Chondrocyte (in vitro differentiated cells): ENCODE data around the gene IFT27. TPM values are rescaled to one million over a fixed set of nuclear protein-coding genes. Genes with fewer than 3 reads are reported as not detected.

Experiments used
- DNase-seq: peaks from one replicate; pipeline ENCODE4 v3.0.0; 2021; ENCODE audit warnings: mixed read lengths, low spot score
- H3K27ac Mint-ChIP-seq: one replicate; pipeline ENCODE4 v1.8.0; 2021; ENCODE audit warnings: mild to moderate bottlenecking, moderate library complexity, mixed read lengths; ENCODE audit not compliant: unreplicated experiment
- H3K27me3 Mint-ChIP-seq: 2 replicates; pipeline ENCODE4 v1.8.0; 2021; ENCODE audit warnings: low read depth, mixed read lengths
- H3K36me3 Mint-ChIP-seq: 2 replicates; pipeline ENCODE4 v1.8.0; 2021; ENCODE audit warnings: low read depth, mixed read lengths
- H3K4me1 Mint-ChIP-seq: 2 replicates; pipeline ENCODE4 v1.8.0; 2021; ENCODE audit warnings: low read depth, mild to moderate bottlenecking, mixed read lengths
- H3K4me3 Mint-ChIP-seq: one replicate; pipeline ENCODE4 v1.8.0; 2021; ENCODE audit warnings: mild to moderate bottlenecking, moderate library complexity, mixed read lengths; ENCODE audit not compliant: unreplicated experiment
- H3K9me3 Mint-ChIP-seq: 2 replicates; pipeline ENCODE4 v1.8.0; 2021; ENCODE audit warnings: low read depth, mixed read lengths
- CTCF ChIP-seq: fragments of 200-600 bp; sonication (generic); IDR thresholded peaks from 2 replicates; pipeline ENCODE4 v1.5.0; 2021; ENCODE audit warnings: antibody characterized with exemption, mild to moderate bottlenecking, moderate library complexity
- long read RNA-seq: library from polyadenylated mRNA; stranded (forward); transcript quantifications from one replicate; pipeline ENCODE4 v2.0.0, GENCODE V29; 2021
- total RNA-seq: library from RNA; stranded (reverse); gene quantifications from 3 replicates; pipeline ENCODE4 v1.2.1, GENCODE V29; 2021

IFT27 gene
- 23.0 to 31.4 TPM (median 24.4 TPM) in 3 replicates for total RNA-seq
- long read RNA-seq, transcript IFT27-205 (7 exons, 1,095 nt): major isoform, 25 of 33 reads
- long read RNA-seq, partial matches to known transcripts: 5 of 33 reads
- long read RNA-seq, other reads (novel, unspliced or antisense): 3 of 33 reads

GRCh38 chr22:36775964-36776669 lies at the start of gene IFT27:
TSS of gene IFT27 (minus strand) at chr22:36776119. CDS start at chr22:36775707, 412 bp downstream.
- H3K36me3 Mint-ChIP-seq: peaks cover 1% of the 10 kb centered on the region
- peak; percentile 17 for TF ChIP-seq CTCF
- peak within 1 kb of the TSS; percentile 82 for H3K4me3 Mint-ChIP-seq
- no peaks in the 10 kb centered on the region for H3K27me3 Mint-ChIP-seq
- H3K4me1 Mint-ChIP-seq: peaks cover 18% of the 10 kb centered on the region
- peak within 1 kb of the TSS; percentile 91 for H3K27ac Mint-ChIP-seq
- H3K9me3 Mint-ChIP-seq: peaks cover 3% of the 10 kb centered on the region
- peak; percentile 96 for DNase-seq

GRCh38 chr22:36824655-36825054 lies 48.7 kb upstream of the IFT27 start:
- Mint-ChIP-seq H3K4me3 (no peak overlapping the region), H3K36me3 (no peaks in the 10 kb centered on the region), H3K4me1 (peaks cover 8% of the 10 kb centered on the region), H3K9me3 (no peaks in the 10 kb centered on the region), H3K27me3 (peaks cover 33% of the 10 kb centered on the region), H3K27ac (no peak overlapping the region)
- TF ChIP-seq CTCF: no peak
- no peak for DNase-seq

GRCh38 chr22:36823186-36823839 lies 47.4 kb upstream of the IFT27 start:
- peaks cover 32% of the 10 kb centered on the region for H3K27me3 Mint-ChIP-seq
- H3K36me3 Mint-ChIP-seq: no peaks in the 10 kb centered on the region

GRCh38 chr22:36822581-36822980 lies 46.7 kb upstream of the IFT27 start:
- no peak for DNase-seq
- H3K9me3 Mint-ChIP-seq: no peaks in the 10 kb centered on the region
- no peak for TF ChIP-seq CTCF
- H3K27me3 Mint-ChIP-seq: peaks cover 36% of the 10 kb centered on the region
- H3K36me3 Mint-ChIP-seq: no peaks in the 10 kb centered on the region
- peaks cover 10% of the 10 kb centered on the region for H3K4me1 Mint-ChIP-seq
- H3K27ac Mint-ChIP-seq: no peak overlapping the region
- no peak overlapping the region for H3K4me3 Mint-ChIP-seq

More at GRCh38 chr22:36823186-36823839, 47.4 kb upstream of the IFT27 start:
- DNase-seq: no peak
- no peak overlapping the region for H3K4me3 Mint-ChIP-seq
- no peak overlapping the region for H3K27ac Mint-ChIP-seq
- no peaks in the 10 kb centered on the region for H3K9me3 Mint-ChIP-seq
- no peak for TF ChIP-seq CTCF
- peaks cover 8% of the 10 kb centered on the region for H3K4me1 Mint-ChIP-seq

GRCh38 chr22:36819112-36819511 lies 43.2 kb upstream of the IFT27 start:
- H3K27me3 Mint-ChIP-seq: peaks cover 56% of the 10 kb centered on the region
- H3K4me3 Mint-ChIP-seq: no peak overlapping the region
- no peak for DNase-seq
- peaks cover 14% of the 10 kb centered on the region for H3K4me1 Mint-ChIP-seq
- no peak overlapping the region for H3K27ac Mint-ChIP-seq
- H3K36me3 Mint-ChIP-seq: no peaks in the 10 kb centered on the region
- no peaks in the 10 kb centered on the region for H3K9me3 Mint-ChIP-seq
- no peak for TF ChIP-seq CTCF
